Measurements from ENCODE around the gene DNAL1.
"Not testable (repeated sequence)": the region's sequence is repeated elsewhere in the genome, so short reads cannot be mapped to it uniquely, and the experiment has no call there.

DNAL1 gene, protein sequence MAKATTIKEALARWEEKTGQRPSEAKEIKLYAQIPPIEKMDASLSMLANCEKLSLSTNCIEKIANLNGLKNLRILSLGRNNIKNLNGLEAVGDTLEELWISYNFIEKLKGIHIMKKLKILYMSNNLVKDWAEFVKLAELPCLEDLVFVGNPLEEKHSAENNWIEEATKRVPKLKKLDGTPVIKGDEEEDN

DNA sequence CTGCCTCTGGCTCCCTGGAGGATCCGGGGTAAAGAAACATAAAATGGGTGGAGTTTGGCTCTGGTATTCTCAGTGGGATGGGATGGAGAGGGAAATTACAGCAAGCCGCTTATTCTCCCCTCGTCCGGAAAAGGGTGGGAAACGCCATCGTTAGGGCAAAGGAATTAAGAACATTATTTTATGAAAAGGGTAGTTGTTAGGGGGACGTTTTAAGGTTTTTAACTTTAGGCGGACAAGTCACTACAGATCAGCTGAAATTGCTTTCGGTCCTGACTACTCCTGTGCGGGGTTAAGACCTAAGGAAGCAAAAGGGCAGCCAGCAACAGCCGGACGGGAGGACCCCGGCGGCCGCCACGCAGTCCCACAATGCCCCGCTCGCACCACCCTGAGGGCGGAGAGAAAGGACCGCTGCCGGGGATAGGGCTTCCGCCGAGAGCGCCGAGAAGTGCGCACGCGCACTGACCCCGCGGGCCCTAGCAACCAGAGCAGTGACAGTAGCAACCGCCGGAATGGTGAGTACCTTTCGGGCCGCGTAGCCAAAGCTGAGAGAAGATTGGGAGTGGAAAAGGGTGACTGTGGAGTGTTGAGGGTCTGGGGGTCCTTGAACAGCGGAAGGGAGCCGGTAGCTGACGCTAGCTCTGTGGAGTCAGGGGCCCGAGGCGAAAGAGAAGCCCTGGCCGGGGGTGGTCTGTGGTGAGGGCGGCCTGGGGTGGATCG, at the start of gene DNAL1:
TSS of gene DNAL1 (plus strand) at position 456 of the 717 bp plus-strand sequence. CDS start at position 510, 54 bp downstream.
- DNase-seq = peak; percentile 85 to 96

DNA sequence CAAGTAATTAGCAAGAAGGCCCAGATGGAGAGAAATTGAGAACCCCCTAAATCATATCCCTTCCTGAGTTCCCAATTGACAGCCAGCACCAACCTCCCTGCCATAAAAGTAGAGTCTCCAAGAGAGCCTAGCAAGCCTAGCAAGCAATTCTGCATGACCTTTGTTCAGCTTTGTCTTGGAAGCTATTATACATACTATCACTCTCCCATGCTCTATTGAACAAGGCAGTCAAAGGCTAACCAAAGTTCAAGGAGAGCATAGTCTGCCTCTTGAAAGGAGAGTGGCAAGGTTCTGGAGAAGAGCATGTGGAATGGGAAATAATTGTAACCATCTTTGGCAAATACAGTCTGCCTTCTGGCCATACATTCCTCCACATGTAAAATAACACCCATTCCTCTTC, 45.3 kb upstream of the DNAL1 start:
- no peak for DNase-seq

DNA sequence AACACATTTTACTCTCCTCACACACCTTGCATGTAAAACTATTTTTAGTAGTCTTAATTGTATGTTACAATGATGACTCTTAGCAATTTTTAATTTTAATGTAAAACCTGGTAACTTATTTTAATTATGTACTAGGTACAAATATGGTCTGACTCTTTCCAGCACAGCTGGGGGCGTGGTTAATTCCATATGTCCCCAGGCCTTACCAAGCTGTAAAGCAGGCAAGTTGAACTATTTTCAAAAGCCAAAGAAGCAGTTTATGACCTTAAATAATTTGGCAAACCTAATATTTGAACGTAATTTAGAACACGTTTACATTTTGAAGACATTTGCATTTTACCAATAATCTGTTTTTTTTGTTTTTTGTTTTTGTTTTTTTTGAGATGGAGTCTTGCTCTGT, 41.8 kb upstream of the DNAL1 start:
- no peak for DNase-seq

DNA sequence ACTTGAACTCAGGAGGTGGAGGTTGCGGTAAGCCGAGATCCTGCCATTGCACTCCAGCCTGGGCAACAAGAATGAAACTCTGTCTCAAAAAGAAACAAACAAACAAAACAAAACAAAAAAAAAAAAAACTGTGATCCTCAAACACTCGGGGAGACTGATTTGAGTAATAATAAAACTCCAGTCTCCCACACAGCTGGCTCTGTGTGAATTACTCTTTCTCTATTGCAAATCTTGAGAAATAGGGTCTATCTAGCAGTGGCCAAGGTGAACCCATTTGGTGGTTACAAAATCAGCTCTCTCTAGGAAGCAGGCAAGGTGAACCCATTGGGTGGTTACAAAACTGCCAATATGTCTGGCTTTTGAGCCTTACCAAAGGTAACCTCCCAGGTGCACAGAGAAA, 38.5 kb upstream of the DNAL1 start:
- no peak for DNase-seq

DNA sequence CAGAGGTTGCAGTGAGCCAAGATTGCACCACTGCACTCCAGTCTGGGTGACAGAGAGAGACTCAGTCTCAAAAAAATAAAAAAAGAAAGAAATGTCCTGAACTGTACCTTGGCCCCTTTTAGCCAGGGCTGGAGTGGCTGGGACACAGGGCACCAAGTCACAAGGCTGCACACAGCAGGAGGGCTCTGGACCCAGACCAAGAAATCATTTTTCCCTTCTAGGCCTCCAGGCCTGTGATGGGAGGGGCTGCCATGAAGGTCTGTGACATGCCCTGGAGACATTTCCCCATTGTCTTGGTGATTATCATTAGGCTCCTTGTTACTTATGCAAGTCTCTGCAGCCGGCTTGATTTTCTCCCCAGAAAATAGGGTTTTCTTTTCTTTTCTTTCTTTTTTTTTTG, 37.5 kb upstream of the DNAL1 start:
- no peak for DNase-seq

DNA sequence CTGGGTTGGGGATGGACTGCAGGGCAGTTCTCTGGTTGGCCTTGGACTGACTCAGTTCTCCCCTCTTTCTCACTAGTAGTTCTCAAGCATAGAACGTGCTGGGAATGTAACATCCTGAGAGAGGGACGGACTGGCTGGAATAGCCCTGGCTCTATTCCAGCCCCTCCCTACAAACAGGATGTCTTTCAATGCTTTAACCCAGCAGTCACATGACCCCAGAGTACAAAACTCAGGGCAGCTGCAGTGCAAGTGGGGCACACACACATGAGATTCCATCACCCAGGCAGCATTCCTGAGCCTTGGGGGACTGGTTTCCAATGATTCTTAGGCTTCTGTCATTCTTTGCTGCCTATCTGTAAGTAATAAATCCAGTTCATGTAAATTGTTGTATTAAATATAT, 34.1 kb upstream of the DNAL1 start:
- no peak for DNase-seq

DNA sequence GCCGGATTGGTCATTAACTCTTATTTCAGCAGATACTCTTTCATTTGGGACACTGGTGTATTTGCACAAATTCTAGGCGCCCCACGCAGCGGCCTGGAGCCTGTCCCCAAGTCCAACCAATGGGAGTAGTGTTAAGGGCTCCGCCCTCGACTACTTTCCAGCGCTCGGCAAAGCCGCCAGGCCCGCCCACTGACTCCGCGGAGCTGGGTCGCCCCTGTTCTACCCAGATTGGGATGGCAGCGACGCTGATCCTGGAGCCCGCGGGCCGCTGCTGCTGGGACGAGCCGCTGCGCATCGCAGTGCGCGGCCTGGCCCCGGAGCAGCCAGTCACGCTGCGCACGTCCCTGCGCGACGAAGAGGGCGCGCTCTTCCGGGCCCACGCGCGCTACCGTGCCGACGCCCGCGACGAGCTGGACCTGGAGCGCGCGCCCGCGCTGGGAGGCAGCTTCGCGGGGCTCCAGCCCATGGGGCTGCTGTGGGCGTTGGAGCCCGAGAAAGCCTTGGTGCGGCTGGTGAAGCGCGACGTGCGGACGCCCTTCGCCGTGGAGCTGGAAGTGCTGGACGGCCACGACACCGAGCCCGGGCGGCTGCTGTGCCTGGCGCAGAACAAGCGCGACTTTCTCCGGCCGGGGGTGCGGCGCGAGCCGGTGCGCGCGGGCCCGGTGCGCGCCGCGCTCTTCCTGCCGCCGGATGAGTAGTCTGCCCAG, 32.3 kb upstream of the DNAL1 start, which contains the start of gene ACOT6:
TSS of gene ACOT6 (plus strand) at position 179 of the 707 bp plus-strand sequence. CDS start at position 234, 55 bp downstream.
- peak; percentile 47 to 87 for DNase-seq

DNA sequence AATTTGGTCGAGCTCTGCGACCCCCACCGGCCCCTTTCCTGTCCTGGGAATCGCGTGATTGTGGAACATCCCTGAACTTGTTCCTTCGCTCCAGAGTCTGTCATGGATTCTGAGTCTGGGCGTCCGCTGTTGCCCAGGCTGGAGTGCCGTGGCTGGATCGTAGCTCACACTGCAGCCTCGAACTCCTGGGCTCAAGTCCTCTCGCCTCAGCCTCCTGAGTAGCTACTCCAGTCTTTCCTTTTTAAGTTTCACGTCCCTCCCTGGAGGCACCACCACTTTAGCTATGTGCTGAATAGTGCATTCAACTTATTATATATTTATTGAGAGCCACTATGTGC, 31.8 kb upstream of the DNAL1 start:
- DNase-seq = no peak

DNA sequence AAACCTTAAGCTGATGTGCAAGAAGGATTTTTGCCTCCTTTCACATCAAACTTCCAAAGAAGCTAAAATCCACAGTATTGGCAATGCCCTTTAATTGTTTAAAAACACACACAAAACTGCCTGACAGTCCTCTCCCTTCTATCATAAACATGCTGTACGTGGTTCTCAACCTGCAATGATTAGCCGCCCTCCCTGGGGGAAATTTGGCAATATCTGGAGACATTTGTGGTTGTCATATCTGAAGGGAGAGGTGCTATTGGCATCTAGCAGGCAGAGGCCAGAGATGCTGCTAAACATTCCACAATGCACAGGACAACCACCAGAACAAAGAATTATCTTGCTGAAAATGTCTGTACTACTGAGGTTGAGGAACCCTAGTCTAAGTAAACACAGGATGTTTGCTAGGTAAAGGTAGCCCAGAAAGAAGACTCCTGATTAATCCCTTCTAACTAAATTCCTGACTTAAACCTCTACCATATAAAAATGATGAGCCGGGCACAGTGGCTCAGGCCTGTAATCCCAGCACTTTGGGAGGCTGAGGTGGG, 31.3 kb upstream of the DNAL1 start:
- DNase-seq = no peak

DNA sequence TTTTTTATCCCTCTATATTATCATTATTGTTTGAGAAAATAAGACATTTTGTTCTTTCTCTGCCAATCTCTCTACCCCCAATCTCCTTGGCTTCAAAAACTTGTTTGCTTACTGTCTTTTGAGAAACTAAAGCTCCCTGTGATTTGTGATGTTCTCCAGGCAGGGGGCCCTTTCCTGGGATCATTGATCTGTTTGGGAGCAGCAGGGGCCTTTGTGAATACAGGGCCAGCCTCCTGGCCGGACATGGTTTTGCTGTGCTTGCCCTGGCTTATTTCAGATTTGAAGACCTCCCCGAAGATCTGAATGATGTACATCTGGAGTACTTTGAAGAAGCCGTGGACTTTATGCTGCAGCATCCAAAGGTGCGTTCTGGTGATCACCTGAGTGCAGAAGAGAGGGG, 28.0 kb upstream of the DNAL1 start:
- DNase-seq = no peak

DNA sequence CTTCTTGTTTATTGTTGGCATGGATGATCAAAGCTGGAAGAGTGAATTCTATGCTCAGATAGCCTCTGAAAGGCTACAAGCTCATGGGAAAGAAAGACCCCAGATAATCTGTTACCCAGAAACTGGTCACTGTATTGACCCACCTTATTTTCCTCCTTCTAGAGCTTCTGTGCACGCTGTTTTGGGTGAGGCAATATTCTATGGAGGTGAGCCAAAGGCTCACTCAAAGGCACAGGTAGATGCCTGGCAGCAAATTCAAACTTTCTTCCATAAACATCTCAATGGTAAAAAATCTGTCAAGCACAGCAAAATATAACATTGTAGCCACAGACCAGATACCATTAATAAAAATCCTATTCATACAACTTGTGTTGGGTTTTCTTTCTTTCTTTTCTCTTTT, 25.3 kb upstream of the DNAL1 start:
- no peak for DNase-seq

DNA sequence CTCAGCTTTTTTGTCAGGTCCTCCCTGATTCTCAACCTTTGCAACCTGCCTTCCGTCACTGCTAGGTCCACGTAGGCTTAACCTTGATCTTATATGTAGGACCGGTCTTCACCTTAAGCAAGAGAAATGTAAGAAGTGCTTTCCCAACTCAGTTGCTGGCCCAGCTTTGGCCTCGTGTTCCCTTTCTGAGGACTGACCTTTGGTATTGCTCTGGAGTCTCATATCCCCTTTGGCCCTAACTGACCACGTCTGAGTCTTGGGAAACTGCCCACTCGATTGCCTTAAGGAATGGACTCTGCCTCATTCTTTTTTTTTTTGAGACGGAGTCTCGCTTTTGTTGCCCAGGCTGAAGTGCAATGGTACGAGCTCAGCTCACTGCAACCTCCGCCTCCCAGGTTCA, 24.5 kb upstream of the DNAL1 start:
- DNase-seq = no peak

DNA sequence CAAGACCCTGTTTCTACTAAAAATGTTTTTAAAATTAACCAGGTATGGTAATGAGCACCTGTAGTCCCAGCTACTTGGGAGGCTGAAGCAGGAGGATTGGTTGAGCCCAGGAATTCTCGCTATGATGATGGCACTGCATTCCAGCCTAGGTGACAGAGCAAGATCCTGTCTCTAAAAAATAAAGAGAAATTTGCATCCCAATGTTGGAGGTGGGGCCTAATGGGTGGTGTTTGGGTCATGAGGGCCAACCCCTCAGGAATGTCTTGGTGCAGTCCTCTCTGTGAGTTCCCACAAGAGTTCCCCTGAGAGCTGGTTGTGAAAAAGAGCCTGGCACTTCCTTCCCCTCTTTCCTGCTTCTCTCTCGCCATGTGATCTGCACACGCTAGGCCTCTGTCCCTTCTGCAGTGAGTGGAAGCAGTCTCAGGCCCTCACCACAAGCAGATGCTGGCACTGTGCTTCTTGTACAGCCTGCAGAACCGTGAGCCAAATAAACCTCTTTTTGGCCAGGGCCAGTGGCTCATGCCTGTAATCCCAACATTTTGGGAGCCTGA, 21.2 kb upstream of the DNAL1 start:
- no peak for DNase-seq

DNA sequence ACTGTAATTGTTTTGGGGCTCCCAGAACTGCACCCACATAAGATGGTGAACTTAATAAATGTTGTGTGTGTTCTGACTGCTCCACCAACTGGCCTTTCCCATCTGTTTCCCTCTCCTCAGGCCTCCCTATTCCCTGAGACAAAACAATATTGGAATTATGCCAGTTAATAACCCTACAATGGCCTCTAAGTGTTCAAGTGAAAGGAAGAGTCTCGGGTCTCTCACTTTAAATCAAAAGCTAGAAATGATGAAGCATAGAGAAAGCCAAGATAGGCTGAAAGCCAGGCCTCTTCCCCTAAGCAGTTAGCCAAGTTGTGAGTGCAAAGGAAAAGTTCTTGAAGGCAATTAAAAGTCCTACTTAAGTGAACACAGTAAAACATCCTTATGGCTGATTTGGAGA, 19.1 kb upstream of the DNAL1 start:
- no peak for DNase-seq

DNA sequence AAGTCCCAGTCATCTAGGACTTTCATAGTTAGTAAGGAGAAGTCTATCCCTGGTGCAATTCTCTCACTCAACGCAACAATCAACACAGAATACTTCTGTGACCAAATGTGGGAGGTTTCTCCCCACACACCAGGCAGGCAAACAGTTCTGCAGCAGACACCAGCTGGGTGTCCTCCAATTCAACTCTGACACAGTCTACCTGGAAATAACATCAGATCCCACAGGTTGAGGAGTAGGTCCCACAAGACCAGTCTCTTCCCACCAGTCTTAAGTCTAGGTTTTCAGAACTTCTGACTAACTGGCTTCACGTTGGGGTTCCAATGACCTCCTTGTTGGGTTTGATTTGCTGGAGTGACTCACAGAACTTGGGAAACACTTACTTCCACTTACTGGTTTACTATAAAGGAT, 17.6 kb upstream of the DNAL1 start:
- no peak for DNase-seq

DNA sequence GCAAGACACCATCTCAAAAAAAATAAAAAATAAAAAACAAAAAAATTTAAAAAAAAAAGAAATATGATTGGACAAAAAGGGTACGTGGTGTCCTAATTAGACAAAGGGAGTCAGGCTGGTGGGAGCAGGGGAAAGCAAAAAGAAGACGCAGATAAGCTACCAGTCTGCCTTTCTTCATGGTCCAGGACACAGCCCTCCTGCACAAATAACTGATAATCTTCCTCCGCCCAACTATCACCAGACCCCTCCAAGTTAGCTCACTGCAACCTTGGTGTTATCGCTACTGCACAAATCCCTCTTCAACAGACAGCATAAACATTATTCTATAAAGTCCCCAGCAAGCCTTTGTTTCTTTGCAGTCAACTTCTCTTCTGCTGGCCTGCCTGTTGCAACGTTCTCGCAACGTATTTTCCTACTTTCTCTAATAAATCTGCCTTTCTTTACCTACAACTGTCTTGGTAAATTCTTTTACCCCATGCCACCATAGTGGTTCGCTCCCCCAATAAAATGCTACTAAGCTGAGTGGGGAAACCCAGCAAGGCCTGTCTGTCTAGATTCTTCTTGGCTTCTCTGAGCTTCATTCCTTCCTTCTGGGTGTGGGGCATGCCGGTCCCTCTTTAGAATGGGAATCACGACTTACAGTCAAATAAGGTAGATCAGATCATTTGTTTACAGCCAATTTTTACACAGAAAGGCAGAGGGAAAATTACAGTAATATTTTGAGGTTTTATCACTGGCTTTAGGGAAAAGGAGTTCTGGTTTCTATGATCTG, 14.6 kb upstream of the DNAL1 start:
- no peak for DNase-seq

DNA sequence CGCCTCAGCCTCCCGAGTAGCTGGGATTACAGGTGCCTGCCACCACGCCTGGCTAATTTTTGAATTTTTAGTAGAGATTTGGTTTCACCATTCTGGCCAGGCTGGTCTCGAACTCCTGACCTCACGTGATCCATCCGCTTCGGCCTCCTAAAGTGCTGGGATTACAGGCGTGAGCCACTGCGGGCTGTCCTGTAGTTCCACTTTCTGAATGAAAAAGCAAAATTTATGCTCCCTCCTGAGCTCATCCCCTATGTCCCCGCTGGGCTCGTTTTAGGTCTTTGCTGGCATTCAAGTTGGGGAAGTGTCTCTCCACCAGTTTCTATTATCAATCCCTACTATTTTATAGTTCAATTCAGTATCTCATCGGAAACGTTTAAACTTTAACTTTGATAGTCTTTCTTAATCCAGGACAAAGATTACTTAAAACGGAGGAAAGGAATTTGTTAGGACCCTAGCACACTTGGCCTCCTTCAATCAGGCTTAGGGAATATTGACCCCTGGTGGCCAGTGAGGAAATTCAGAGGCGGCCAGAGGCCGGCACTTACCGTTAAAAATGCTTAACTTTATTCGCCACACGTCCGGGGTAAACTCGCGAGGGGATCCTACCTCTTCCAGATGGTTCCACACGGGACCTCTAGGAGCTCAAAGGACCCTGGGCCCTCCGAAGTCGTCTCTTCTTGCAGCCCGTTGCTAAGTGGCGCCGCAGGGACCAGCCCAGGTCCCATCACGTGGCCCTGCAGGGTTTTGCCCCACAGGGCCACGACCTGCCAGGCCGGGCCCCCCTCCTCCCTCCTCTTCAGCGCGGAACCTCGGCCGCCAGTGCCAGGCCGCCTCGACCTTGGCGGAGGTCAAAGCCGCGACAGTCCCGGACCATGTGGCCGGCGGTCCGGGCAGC, 11.4 kb upstream of the DNAL1 start:
- DNase-seq = peak; percentile 43 to 79

DNA sequence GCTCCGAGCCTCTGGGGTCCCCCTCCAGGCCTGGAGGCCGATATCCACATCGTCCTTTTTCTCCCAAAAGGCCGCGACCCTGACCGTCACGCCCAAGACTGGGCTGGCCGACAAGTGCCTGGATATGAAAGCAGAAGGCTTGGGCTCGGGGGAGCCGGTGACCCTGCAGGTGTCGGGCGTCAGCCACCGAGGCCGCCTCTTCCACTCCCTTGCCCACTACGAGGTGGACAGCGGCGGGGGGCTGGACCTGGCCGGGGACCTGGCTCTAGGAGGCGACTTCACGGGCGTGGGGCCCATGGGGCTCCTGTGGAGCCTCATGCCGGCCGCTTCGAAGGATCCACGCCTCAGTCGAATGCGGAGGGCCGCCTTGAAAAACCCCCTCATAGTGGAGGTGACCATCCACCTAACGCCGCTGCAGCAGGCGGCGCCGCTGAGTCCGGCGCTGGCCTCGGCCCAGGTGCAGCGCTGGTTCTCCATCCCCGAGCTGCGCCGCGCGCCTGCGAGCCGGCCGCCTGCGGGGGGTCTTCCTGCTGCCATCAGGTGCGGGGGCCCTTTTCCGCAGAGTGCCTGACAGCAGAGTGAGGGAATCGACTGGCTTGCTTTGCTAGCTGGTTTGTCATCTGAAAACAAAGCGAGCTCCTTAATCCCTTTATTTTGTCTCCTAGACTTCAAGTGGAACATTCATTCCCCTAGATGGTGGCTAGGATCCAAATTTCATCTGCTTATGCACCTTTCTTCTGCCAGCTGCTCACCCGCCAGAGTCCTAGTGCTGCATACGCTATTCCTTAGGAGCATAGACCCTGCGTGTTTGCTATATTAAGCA, 10.6 kb upstream of the DNAL1 start:
- peak in 1 of 2 experiments; percentile 53 for DNase-seq

DNA sequence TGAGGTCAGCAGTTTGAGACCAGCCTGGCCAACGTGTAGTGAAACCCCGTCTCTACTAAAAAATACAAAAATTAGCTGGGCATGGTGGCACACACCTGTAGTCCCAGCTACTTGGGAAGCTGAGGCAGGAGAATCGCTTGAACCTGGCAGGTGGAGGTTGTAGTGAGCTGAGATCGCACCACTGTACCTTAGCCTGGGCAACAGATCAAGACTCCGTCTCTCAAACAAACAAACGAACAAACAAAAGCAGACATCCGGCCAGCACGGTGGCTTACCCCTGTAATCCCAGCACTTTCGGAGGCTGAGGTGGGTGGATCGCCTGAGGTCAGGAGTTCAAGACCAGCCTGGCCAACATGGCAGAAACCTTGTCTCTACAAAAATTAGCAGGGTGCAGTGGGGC, 8.4 kb upstream of the DNAL1 start:
- DNase-seq = not testable (repeated sequence)

DNA sequence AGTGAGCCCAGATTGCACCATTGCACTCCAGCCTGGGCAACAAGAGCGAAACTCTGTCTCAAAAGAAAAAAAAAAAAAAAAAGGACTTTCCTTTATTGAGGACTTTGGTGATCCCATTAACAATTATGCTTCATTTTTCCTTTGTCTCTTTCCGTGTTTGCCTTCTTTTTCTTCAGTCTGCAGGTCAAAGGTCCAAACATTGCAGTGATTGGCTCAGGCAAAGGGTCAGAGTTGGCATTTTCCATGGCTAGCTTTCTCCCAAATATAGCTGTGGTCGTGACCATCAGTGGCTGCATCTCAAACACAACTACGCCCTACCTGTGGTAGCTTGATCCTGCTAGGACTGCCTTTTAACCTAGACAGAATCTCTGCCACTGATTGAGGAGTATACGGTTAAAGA, 7.0 kb upstream of the DNAL1 start:
- no peak for DNase-seq

Data from NCI-H526 (cell line).